Lower lobe of right lung (tissue), 2 donors: ENCODE results near the gene TRAPPC6A. TPM values are rescaled to one million over a fixed set of nuclear protein-coding genes. Genes with fewer than 3 reads are reported as not detected.

ENCODE experiments used
- ATAC-seq, 2 donors: fragments of 200-7000 bp; cut with Tn5 transposase; one replicate each; pipeline ENCODE4 v1.9.1; 2020 to 2022; ENCODE audit warnings: mild to moderate bottlenecking in 2 of 2, moderate library complexity in 2 of 2
- DNase-seq: peaks from one replicate; pipeline ENCODE4 v3.0.0-alpha.2; 2020
- H3K27ac ChIP-seq: fragments of 200-600 bp; one replicate; pipeline ENCODE4 v1.8.0; 2022
- H3K27me3 ChIP-seq: fragments of 200-600 bp; one replicate; pipeline ENCODE4 v1.8.0; 2022; ENCODE audit warnings: low read depth
- H3K36me3 ChIP-seq: fragments of 200-600 bp; one replicate; pipeline ENCODE4 v1.8.0; 2022; ENCODE audit warnings: mild to moderate bottlenecking
- H3K4me1 ChIP-seq: fragments of 200-600 bp; one replicate; pipeline ENCODE4 v1.8.0; 2022
- H3K4me3 ChIP-seq: fragments of 200-600 bp; one replicate; pipeline ENCODE4 v1.8.0; 2022; ENCODE audit warnings: mild to moderate bottlenecking
- H3K9me3 ChIP-seq: fragments of 200-600 bp; one replicate; pipeline ENCODE4 v1.8.0; 2022
- intact Hi-C: fragments of 100-400 bp; cut with DNase I; formaldehyde crosslinking; loops from one replicate; pipeline ENCODE4 v1.11.0; 2022
- total RNA-seq: library from RNA; stranded (reverse); fragmentation: NEBNext Ultra II Directional; extraction: Animal tissue kit (Norgen Biotek cat#: 25700); gene quantifications from one replicate; pipeline ENCODE4 v1.2.1, GENCODE V29; 2021
- TF ChIP-seq, protein P1 (sequence below): fragments of 200-600 bp; IDR thresholded peaks from one replicate; pipeline ENCODE4 v1.8.0; 2022; ENCODE audit warnings: antibody characterized with exemption, mild to moderate bottlenecking
- donor health status: DM: no; HTN: yes; CAD: no; lungs with severe emphysema.

TRAPPC6A gene
- total RNA-seq, 1 donor from 2014 or later: 18.4 TPM

DNA sequence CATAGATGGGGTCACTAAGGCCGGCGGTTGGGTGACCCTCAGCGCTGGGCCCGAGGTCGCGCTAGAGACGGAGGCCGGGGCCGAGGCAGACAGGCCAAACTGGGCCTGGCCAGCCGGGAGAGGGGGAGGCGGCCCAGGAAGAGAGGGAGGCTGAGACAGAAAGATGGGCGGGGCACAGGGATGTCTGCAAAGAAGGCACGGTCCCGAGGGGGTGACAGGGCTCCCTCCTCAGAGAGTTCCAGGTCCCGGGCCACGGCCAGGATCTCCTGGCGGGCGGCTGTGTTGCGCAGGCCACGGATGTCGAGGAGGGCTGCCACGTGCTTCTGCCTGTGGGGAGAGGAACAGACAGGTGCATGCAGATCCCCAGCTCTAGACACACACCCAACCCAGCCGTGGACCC is 35.0 kb upstream of the TRAPPC6A start:
- no peak for DNase-seq
- intact Hi-C loops: no loop called here
- TF ChIP-seq, protein P1, sequence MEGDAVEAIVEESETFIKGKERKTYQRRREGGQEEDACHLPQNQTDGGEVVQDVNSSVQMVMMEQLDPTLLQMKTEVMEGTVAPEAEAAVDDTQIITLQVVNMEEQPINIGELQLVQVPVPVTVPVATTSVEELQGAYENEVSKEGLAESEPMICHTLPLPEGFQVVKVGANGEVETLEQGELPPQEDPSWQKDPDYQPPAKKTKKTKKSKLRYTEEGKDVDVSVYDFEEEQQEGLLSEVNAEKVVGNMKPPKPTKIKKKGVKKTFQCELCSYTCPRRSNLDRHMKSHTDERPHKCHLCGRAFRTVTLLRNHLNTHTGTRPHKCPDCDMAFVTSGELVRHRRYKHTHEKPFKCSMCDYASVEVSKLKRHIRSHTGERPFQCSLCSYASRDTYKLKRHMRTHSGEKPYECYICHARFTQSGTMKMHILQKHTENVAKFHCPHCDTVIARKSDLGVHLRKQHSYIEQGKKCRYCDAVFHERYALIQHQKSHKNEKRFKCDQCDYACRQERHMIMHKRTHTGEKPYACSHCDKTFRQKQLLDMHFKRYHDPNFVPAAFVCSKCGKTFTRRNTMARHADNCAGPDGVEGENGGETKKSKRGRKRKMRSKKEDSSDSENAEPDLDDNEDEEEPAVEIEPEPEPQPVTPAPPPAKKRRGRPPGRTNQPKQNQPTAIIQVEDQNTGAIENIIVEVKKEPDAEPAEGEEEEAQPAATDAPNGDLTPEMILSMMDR: no peak
- H3K27ac ChIP-seq: no peak overlapping the region
- no peaks in the 10 kb centered on the region for H3K36me3 ChIP-seq
- no peaks in the 10 kb centered on the region for H3K9me3 ChIP-seq
- peak in 1 of 2 donors; percentile 12 for ATAC-seq
- H3K4me3 ChIP-seq: no peak overlapping the region
- peaks cover 29% of the 10 kb centered on the region for H3K27me3 ChIP-seq
- H3K4me1 ChIP-seq: peaks cover 34% of the 10 kb centered on the region

DNA sequence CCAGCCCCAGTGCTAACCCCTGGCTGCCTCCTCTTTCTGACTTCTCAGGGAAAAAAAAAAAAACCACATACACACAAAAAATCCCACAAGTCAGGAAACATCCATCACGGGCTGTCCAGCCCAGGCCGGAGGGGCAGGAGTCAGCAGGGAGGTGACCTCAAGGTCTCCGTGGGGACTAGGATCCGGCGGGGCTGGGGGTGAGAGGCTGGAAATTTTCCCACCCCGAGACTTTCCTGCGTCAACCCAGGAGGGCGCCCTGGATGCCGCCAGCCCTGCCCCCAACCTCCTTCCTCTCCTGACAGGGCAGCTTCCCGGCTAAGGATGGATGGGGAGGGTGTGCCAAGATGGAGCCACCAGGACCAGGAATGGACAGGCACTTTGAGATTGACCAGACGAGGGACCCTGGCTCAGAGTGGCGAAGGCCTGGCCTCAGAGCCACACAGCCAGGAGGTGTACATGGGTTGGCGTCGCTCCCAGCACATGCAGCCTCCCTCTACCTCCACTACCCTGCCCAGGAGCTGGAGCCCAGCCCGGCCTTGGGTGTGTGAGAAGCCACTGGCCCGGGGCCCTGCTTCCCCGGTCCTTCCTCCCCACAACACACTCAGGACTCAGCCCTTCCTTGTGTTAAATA is 33.8 kb upstream of the TRAPPC6A start:
- TF ChIP-seq, protein P1: no peak

DNA sequence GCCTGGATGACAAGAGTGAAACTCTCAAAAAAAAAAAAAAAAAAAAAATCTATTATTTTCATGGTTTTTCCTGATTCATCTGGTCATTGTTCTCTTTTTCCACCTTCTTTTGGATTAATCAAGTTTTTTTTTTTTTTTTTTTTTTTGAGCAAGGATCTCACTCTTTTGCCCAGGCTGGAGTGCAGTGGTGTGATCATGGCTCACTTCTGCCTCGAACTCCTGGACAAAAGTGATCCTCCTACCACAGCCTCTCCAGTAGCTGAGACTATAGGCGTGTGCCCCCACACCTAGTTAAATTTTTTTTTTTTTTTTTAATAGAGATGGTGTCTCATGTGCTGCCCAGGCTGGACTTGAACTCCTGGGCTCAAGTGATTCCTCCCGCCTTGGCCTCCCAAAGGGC is 28.3 kb upstream of the TRAPPC6A start:
- ATAC-seq: no peak
- H3K9me3 ChIP-seq: no peaks in the 10 kb centered on the region
- H3K4me3 ChIP-seq: no peak overlapping the region
- DNase-seq: no peak
- peaks cover 6% of the 10 kb centered on the region for H3K4me1 ChIP-seq
- H3K36me3 ChIP-seq: no peaks in the 10 kb centered on the region
- no peaks in the 10 kb centered on the region for H3K27me3 ChIP-seq
- TF ChIP-seq, protein P1: no peak
- intact Hi-C loops: no loop called here
- no peak overlapping the region for H3K27ac ChIP-seq

More for the DNA sequence above, 33.8 kb upstream of the TRAPPC6A start:
- ATAC-seq: peak; percentile 74 to 79
- H3K27me3 ChIP-seq: peaks cover 21% of the 10 kb centered on the region
- H3K4me1 ChIP-seq: peaks cover 34% of the 10 kb centered on the region
- H3K9me3 ChIP-seq: no peaks in the 10 kb centered on the region
- no peak overlapping the region for H3K4me3 ChIP-seq
- H3K27ac ChIP-seq: peak overlapping the region; percentile 36
- intact Hi-C loops: no loop called here
- no peaks in the 10 kb centered on the region for H3K36me3 ChIP-seq
- DNase-seq: peak; percentile 69

DNA sequence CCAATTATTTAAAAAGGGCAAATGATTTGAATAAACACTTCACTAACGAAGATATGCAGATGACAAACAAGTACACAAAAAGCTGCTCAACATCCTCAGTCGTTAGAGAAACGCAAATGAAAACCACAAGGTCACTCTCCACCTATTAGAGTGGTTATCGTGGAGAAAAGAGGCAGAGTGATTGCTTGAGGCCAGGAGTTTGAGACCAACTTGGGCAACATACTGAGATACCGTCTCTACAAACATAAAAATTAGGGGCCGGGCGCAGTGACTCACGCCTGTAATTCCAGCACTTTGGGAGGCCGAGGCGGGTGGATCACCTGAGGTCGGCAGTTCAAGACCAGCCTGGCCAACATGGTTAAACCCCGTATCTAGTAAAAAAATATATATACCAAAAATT is 27.8 kb upstream of the TRAPPC6A start:
- no peaks in the 10 kb centered on the region for H3K9me3 ChIP-seq
- no peak for DNase-seq
- H3K36me3 ChIP-seq: no peaks in the 10 kb centered on the region
- intact Hi-C loops: no loop called here
- H3K4me3 ChIP-seq: no peak overlapping the region
- no peaks in the 10 kb centered on the region for H3K27me3 ChIP-seq
- H3K4me1 ChIP-seq: peaks cover 6% of the 10 kb centered on the region
- TF ChIP-seq, protein P1: no peak
- no peak for ATAC-seq
- H3K27ac ChIP-seq: no peak overlapping the region

- TF ChIP-seq, protein P1: no peak
- H3K27me3 ChIP-seq: no peaks in the 10 kb centered on the region
- ATAC-seq: peak; percentile 31 to 68
- H3K9me3 ChIP-seq: no peaks in the 10 kb centered on the region
- DNase-seq: no peak
- intact Hi-C loops: no loop called here
- H3K4me1 ChIP-seq: peaks cover 6% of the 10 kb centered on the region
- no peak overlapping the region for H3K27ac ChIP-seq
- no peaks in the 10 kb centered on the region for H3K36me3 ChIP-seq
- no peak overlapping the region for H3K4me3 ChIP-seq
Observed at GRCh38 chr19:45202637-45203036, 24.6 kb upstream of the TRAPPC6A start.
